ENCODE measurements around the gene NUTM2F.

- TF ChIP-seq PBX3 (CRISPR knock-in tag; IDR thresholded peaks at IDR 0.05) (no peak), ZNF548 (tag by site-specific recombination; IDR thresholded peaks at IDR 0.05) (no peak), ZNF350 (tag by site-specific recombination; IDR thresholded peaks at IDR 0.05) (no peak), ZNF354C (tag by site-specific recombination; IDR thresholded peaks at IDR 0.05; ENCODE audit: borderline replicate concordance, low read depth) (no peak), MZF1 (tag by site-specific recombination; IDR thresholded peaks at IDR 0.05; ENCODE audit: borderline replicate concordance) (no peak), ZNF280D (tag by site-specific recombination; IDR thresholded peaks at IDR 0.05) (no peak), SALL2 (tag by site-specific recombination; IDR thresholded peaks at IDR 0.05; ENCODE audit: borderline replicate concordance) (no peak), CTCF (tag by site-specific recombination; IDR thresholded peaks at IDR 0.05) (no peak), ZNF274 (IDR thresholded peaks at IDR 0.05; ENCODE audit: low read length) (no peak), ZNF274 (tag by site-specific recombination; IDR thresholded peaks at IDR 0.05; ENCODE audit: borderline replicate concordance) (no peak), PATZ1 (tag by site-specific recombination; IDR thresholded peaks at IDR 0.05) (no peak), ZNF133 (tag by site-specific recombination; IDR thresholded peaks at IDR 0.05) (no peak), BCL11A (tag by site-specific recombination; IDR thresholded peaks at IDR 0.05; ENCODE audit: low read depth) (no peak)
Observed at GRCh38 chr9:94286116-94286515, 42.3 kb downstream of the NUTM2F start.
